Parathyroid adenoma (tissue), 2 donors: ENCODE measurements around the gene GALE.

Experiments
- H2AFZ ChIP-seq: fragments of 300-600 bp; sonication (generic); one replicate; pipeline ENCODE4 v1.7.0; 2017; ENCODE audit warnings: antibody characterized with exemption, mild to moderate bottlenecking
- H3K27ac ChIP-seq: fragments of 300-600 bp; sonication (generic); one replicate; pipeline ENCODE4 v1.7.0; 2017
- H3K27me3 ChIP-seq: fragments of 300-600 bp; sonication (generic); one replicate; pipeline ENCODE4 v1.7.0; 2017; ENCODE audit warnings: low read length; ENCODE audit not compliant: control insufficient read depth, insufficient read depth
- H3K36me3 ChIP-seq: fragments of 300-600 bp; sonication (generic); one replicate; pipeline ENCODE4 v1.7.0; 2017; ENCODE audit warnings: low read length; ENCODE audit not compliant: control insufficient read depth, insufficient read depth
- H3K4me1 ChIP-seq: fragments of 300-600 bp; sonication (generic); one replicate; pipeline ENCODE4 v1.7.0; 2017; ENCODE audit warnings: control low read depth
- H3K4me2 ChIP-seq: fragments of 300-600 bp; sonication (generic); one replicate; pipeline ENCODE4 v1.7.0; 2017; ENCODE audit warnings: low read length
- H3K4me3 ChIP-seq: fragments of 300-600 bp; sonication (generic); one replicate; pipeline ENCODE4 v1.7.0; 2017; ENCODE audit warnings: low read depth, low read length
- H3K79me2 ChIP-seq: fragments of 300-600 bp; sonication (generic); one replicate; pipeline ENCODE4 v1.7.0; 2017; ENCODE audit warnings: control low read depth
- H3K9ac ChIP-seq: fragments of 300-600 bp; sonication (generic); one replicate; pipeline ENCODE4 v1.7.0; 2017; ENCODE audit warnings: mild to moderate bottlenecking
- H3K9me3 ChIP-seq: fragments of 300-600 bp; sonication (generic); one replicate; pipeline ENCODE4 v1.7.0; 2017; ENCODE audit warnings: low read length; ENCODE audit not compliant: control insufficient read depth
- TF ChIP-seq, protein P1 (sequence below): fragments of 300-600 bp; sonication (generic); IDR thresholded peaks from one replicate; pipeline ENCODE4 v1.7.0; 2017; ENCODE audit warnings: antibody characterized with exemption, mild to moderate bottlenecking
- donor health status: primary hyperparathyroidism.

Gene GALE

GRCh38 chr1:23756676-23757075, 43.9 kb downstream of the GALE start:
- Histone ChIP-seq H3K9ac (no peak overlapping the region), H3K4me2 (no peak overlapping the region), H2AFZ (no peak overlapping the region), H3K36me3 (no peaks in the 10 kb centered on the region), H3K9me3 (no peaks in the 10 kb centered on the region), H3K4me1 (no peaks in the 10 kb centered on the region), H3K27me3 (no peaks in the 10 kb centered on the region), H3K79me2 (peaks cover 2% of the 10 kb centered on the region), H3K27ac (no peak overlapping the region), H3K4me3 (no peak overlapping the region)
- TF ChIP-seq, protein P1, sequence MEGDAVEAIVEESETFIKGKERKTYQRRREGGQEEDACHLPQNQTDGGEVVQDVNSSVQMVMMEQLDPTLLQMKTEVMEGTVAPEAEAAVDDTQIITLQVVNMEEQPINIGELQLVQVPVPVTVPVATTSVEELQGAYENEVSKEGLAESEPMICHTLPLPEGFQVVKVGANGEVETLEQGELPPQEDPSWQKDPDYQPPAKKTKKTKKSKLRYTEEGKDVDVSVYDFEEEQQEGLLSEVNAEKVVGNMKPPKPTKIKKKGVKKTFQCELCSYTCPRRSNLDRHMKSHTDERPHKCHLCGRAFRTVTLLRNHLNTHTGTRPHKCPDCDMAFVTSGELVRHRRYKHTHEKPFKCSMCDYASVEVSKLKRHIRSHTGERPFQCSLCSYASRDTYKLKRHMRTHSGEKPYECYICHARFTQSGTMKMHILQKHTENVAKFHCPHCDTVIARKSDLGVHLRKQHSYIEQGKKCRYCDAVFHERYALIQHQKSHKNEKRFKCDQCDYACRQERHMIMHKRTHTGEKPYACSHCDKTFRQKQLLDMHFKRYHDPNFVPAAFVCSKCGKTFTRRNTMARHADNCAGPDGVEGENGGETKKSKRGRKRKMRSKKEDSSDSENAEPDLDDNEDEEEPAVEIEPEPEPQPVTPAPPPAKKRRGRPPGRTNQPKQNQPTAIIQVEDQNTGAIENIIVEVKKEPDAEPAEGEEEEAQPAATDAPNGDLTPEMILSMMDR: no peak

GRCh38 chr1:23752909-23753308, 47.6 kb downstream of the GALE start:
- Histone ChIP-seq H3K4me3 (no peak overlapping the region), H3K9me3 (no peaks in the 10 kb centered on the region), H3K9ac (no peak overlapping the region), H3K27ac (no peak overlapping the region), H3K27me3 (no peaks in the 10 kb centered on the region), H3K36me3 (no peaks in the 10 kb centered on the region), H2AFZ (no peak overlapping the region), H3K4me2 (no peak overlapping the region), H3K4me1 (peaks cover 2% of the 10 kb centered on the region), H3K79me2 (peaks cover 13% of the 10 kb centered on the region)
- TF ChIP-seq, protein P1: no peak

DNA sequence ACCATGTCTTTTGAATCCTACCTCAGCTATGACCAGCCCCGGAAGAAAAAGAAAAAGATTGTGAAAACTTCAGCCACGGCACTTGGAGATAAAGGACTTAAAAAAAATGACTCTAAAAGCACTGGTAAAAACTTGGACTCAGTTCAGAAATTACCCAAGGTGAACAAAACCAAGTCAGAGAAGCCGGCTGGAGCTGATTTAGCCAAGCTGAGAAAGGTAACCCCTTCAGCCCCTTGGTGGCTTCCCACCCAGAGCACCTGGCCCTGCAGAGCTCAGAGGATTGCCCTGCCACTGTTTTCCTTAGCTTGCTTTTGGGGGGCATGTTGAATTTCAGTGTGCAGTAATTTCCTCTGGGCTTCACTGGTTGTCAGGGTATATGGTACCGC, 48.7 kb downstream of the GALE start:
- Histone ChIP-seq H3K9me3 (no peaks in the 10 kb centered on the region), H3K27me3 (no peaks in the 10 kb centered on the region), H3K79me2 (peaks cover 18% of the 10 kb centered on the region), H2AFZ (no peak overlapping the region), H3K4me1 (peaks cover 9% of the 10 kb centered on the region), H3K36me3 (no peaks in the 10 kb centered on the region), H3K27ac (no peak overlapping the region), H3K4me2 (no peak overlapping the region), H3K4me3 (no peak overlapping the region), H3K9ac (no peak overlapping the region)
- TF ChIP-seq, protein P1: no peak

GRCh38 chr1:23751050-23751814, 49.3 kb downstream of the GALE start:
- H3K4me2 ChIP-seq: no peak overlapping the region
- peaks cover 18% of the 10 kb centered on the region for H3K79me2 ChIP-seq
- H3K4me3 ChIP-seq: no peak overlapping the region
- H3K27me3 ChIP-seq: no peaks in the 10 kb centered on the region
- H3K4me1 ChIP-seq: peaks cover 9% of the 10 kb centered on the region
- no peaks in the 10 kb centered on the region for H3K9me3 ChIP-seq
- H3K36me3 ChIP-seq: no peaks in the 10 kb centered on the region
- H3K27ac ChIP-seq: no peak overlapping the region
- H3K9ac ChIP-seq: no peak overlapping the region
- TF ChIP-seq, protein P1: peak; percentile 55
- H2AFZ ChIP-seq: no peak overlapping the region

DNA sequence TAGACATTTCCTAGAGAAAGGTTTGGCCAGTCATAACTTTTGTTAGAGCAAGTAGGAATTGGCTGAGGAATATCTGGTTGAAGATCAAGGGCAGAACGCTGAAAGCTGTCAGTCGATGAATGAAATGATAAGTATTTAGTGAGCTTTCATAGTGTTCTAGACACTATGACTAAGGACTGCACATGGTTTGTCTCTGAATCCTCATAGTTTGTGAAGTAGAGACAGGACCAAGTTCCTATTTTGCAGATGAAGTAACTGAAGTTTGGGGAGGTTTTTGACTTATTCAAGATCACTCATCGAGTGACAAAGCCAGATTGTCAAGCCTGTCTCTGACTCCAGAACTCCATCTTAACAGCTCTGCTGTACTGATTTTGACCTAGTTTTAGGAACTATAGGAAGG, 52.5 kb downstream of the GALE start:
- TF ChIP-seq, protein P1: no peak
- Histone ChIP-seq H3K27ac (no peak overlapping the region), H3K9me3 (no peaks in the 10 kb centered on the region), H3K36me3 (no peaks in the 10 kb centered on the region), H2AFZ (no peak overlapping the region), H3K4me2 (peak overlapping the region; percentile 24), H3K4me3 (no peak overlapping the region), H3K9ac (no peak overlapping the region), H3K27me3 (no peaks in the 10 kb centered on the region), H3K79me2 (peaks cover 16% of the 10 kb centered on the region), H3K4me1 (peaks cover 11% of the 10 kb centered on the region)
